Gastroesophageal sphincter (tissue), 3 donors: ENCODE measurements around the gene PWWP2B.

ENCODE experiments used
- CTCF ChIP-seq, 4 experiments: fragments of 200-600 bp in 2 of 4; fragments of 450-650 bp in 2 of 4; sonication (generic) in 1 of 4; IDR thresholded peaks; one replicate each; pipeline ENCODE4 v1.5.1; 2017 to 2019; ENCODE audit warnings: antibody characterized with exemption in 4 of 4, mild to moderate bottlenecking in 2 of 4, moderate library complexity in 2 of 4
- POLR2A ChIP-seq, 2 donors: fragments of 450-650 bp; IDR thresholded peaks; one replicate each; pipeline ENCODE4 v1.6.1; 2017; ENCODE audit warnings: antibody characterized with exemption in 2 of 2, mild to moderate bottlenecking in 2 of 2, moderate library complexity in 1 of 2

- TF ChIP-seq CTCF (IDR thresholded peaks at IDR 0.05) (no peak), POLR2A (IDR thresholded peaks at IDR 0.05) (no peak)
These were observed 47.2 kb upstream of the PWWP2B start for GRCh38 chr10:132349766-132350165.
